ENCODE measurements around the gene PDGFB. TPM values are rescaled to one million over a fixed set of nuclear protein-coding genes. Genes with fewer than 3 reads are reported as not detected.

Gene PDGFB
- total RNA-seq, 2 donors from 2014 or later: 5.9 to 10.4 TPM

- no peaks in the 10 kb centered on the region for H3K36me3 ChIP-seq (ENCODE audit: control insufficient read depth, insufficient read depth, low read length)
- H3K9me3 ChIP-seq (ENCODE audit: control insufficient read depth, low read length): no peaks in the 10 kb centered on the region
- no peak for DNase-seq
- no peaks in the 10 kb centered on the region for H3K27me3 Mint-ChIP-seq (ENCODE audit: insufficient read depth)
- no peak overlapping the region for H3K27ac Mint-ChIP-seq
- WGBS, 2 experiments (ENCODE audit: insufficient coverage in 1 of 2, insufficient read length in 1 of 2): 98% methylated on average over 6 to 8 of the region's 8 CpGs
- no peak overlapping the region for H3K4me3 Mint-ChIP-seq
- peaks cover 13% of the 10 kb centered on the region for H3K4me1 Mint-ChIP-seq
- no peaks in the 10 kb centered on the region for H3K9me3 Mint-ChIP-seq
- no peak overlapping the region for H3K9ac ChIP-seq (ENCODE audit: extremely low read depth, low read length, poor library complexity, severe bottlenecking)
- H3K27me3 ChIP-seq (ENCODE audit: control insufficient read depth, insufficient read depth, low read length, poor library complexity, severe bottlenecking): no peaks in the 10 kb centered on the region
- H3K4me1 ChIP-seq (ENCODE audit: control insufficient read depth, insufficient read depth, low read length): peaks cover 11% of the 10 kb centered on the region
- peaks cover 25% of the 10 kb centered on the region for H3K36me3 Mint-ChIP-seq (ENCODE audit: low read depth)
- TF ChIP-seq CTCF (conservative IDR thresholded peaks at IDR 0.05): no peak
- H3K27ac ChIP-seq (ENCODE audit: low read depth, low read length): no peak overlapping the region
- no peak overlapping the region for H3K4me3 ChIP-seq (ENCODE audit: low read length)
Measured at GRCh38 chr22:39229075-39229474, 15.7 kb downstream of the PDGFB start.

GRCh38 chr22:39227542-39228272 is 17.1 kb downstream of the PDGFB start:
- DNase-seq: no peak
- Histone ChIP-seq H3K4me1 (ENCODE audit: control insufficient read depth, insufficient read depth, low read length) (peaks cover 11% of the 10 kb centered on the region), H3K27me3 (ENCODE audit: control insufficient read depth, insufficient read depth, low read length, poor library complexity, severe bottlenecking) (no peaks in the 10 kb centered on the region), H3K27ac (ENCODE audit: low read depth, low read length) (no peak overlapping the region), H3K9me3 (ENCODE audit: control insufficient read depth, low read length) (no peaks in the 10 kb centered on the region), H3K36me3 (ENCODE audit: control insufficient read depth, insufficient read depth, low read length) (no peaks in the 10 kb centered on the region), H3K4me3 (ENCODE audit: low read length) (no peak overlapping the region), H3K9ac (ENCODE audit: extremely low read depth, low read length, poor library complexity, severe bottlenecking) (no peak overlapping the region)
- Mint-ChIP-seq H3K4me1 (peaks cover 13% of the 10 kb centered on the region), H3K9me3 (no peaks in the 10 kb centered on the region), H3K27me3 (ENCODE audit: insufficient read depth) (no peaks in the 10 kb centered on the region), H3K4me3 (no peak overlapping the region), H3K27ac (no peak overlapping the region), H3K36me3 (ENCODE audit: low read depth) (peaks cover 37% of the 10 kb centered on the region)
- 83 to 88% methylated on average over 10 to 12 of the region's 12 CpGs for WGBS, 2 experiments (ENCODE audit: insufficient coverage in 1 of 2, insufficient read length in 1 of 2)
- no peak for TF ChIP-seq CTCF (conservative IDR thresholded peaks at IDR 0.05)

GRCh38 chr22:39226353-39226752 is 18.4 kb downstream of the PDGFB start:
- no peak overlapping the region for H3K27ac ChIP-seq (ENCODE audit: low read depth, low read length)
- peaks cover 13% of the 10 kb centered on the region for H3K4me1 Mint-ChIP-seq
- H3K9ac ChIP-seq (ENCODE audit: extremely low read depth, low read length, poor library complexity, severe bottlenecking): no peak overlapping the region

More at GRCh38 chr22:39226353-39226752, 18.4 kb downstream of the PDGFB start:
- H3K4me3 ChIP-seq (ENCODE audit: low read length): no peak overlapping the region
- no peak for DNase-seq
- H3K36me3 ChIP-seq (ENCODE audit: control insufficient read depth, insufficient read depth, low read length): no peaks in the 10 kb centered on the region
- Mint-ChIP-seq H3K36me3 (ENCODE audit: low read depth) (peaks cover 43% of the 10 kb centered on the region), H3K27me3 (ENCODE audit: insufficient read depth) (no peaks in the 10 kb centered on the region), H3K9me3 (no peaks in the 10 kb centered on the region), H3K4me3 (no peak overlapping the region), H3K27ac (no peak overlapping the region)
- 94 to 97% methylated on average over 6 of the region's 6 CpGs for WGBS, 2 experiments (ENCODE audit: insufficient coverage in 1 of 2, insufficient read length in 1 of 2)
- H3K4me1 ChIP-seq (ENCODE audit: control insufficient read depth, insufficient read depth, low read length): peaks cover 11% of the 10 kb centered on the region
- H3K9me3 ChIP-seq (ENCODE audit: control insufficient read depth, low read length): no peaks in the 10 kb centered on the region
- no peaks in the 10 kb centered on the region for H3K27me3 ChIP-seq (ENCODE audit: control insufficient read depth, insufficient read depth, low read length, poor library complexity, severe bottlenecking)
- TF ChIP-seq CTCF (conservative IDR thresholded peaks at IDR 0.05): no peak
